ENCODE measurements around the gene DNAJB2.
"Not testable (repeated sequence)": the region's sequence is repeated elsewhere in the genome, so short reads cannot be mapped to it uniquely, and the experiment has no call there.

DNAJB2 gene

DNA sequence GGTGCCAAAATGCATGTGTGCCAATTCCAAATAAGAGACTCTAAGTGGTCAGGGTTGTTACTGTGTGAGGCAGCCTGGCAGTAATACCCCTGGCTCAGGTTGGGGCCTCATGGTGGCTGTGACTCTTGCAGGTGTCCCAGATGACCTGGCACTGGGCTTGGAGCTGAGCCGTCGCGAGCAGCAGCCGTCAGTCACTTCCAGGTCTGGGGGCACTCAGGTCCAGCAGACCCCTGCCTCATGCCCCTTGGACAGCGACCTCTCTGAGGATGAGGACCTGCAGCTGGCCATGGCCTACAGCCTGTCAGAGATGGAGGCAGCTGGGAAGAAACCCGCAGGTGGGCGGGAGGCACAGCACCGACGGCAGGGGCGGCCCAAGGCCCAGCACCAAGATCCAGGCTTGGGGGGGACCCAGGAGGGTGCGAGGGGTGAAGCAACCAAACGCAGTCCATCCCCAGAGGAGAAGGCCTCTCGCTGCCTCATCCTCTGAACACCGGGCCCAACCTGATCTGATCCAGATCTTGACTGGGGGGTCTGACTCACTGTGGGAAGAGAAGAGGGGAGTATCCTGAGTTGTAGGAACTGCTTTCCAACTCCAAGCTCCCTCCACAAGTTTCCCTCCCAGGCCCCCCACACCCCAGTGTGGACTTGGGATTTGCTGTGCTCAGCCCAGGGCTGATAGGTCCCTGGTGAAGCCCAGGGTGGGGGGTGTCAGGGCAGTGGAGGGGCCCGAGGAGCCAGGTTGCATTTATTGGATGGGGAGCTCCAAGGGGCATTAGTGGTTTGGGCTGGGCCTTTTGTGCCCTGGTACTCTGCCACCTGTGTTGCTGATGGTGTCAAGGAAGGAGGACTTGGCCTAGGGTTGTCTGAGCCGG is 5.6 kb downstream of the DNAJB2 start:
- TF ChIP-seq, protein P1, sequence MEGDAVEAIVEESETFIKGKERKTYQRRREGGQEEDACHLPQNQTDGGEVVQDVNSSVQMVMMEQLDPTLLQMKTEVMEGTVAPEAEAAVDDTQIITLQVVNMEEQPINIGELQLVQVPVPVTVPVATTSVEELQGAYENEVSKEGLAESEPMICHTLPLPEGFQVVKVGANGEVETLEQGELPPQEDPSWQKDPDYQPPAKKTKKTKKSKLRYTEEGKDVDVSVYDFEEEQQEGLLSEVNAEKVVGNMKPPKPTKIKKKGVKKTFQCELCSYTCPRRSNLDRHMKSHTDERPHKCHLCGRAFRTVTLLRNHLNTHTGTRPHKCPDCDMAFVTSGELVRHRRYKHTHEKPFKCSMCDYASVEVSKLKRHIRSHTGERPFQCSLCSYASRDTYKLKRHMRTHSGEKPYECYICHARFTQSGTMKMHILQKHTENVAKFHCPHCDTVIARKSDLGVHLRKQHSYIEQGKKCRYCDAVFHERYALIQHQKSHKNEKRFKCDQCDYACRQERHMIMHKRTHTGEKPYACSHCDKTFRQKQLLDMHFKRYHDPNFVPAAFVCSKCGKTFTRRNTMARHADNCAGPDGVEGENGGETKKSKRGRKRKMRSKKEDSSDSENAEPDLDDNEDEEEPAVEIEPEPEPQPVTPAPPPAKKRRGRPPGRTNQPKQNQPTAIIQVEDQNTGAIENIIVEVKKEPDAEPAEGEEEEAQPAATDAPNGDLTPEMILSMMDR (IDR thresholded peaks at IDR 0.05; ENCODE audit: control insufficient read depth, insufficient read depth, low read depth, low read length, missing control alignments) = no peak
- no peak for DNase-seq (ENCODE audit: low read depth)
- H3K4me3 ChIP-seq (ENCODE audit: control insufficient read depth, low read depth, low read length) = no peak overlapping the region

DNA sequence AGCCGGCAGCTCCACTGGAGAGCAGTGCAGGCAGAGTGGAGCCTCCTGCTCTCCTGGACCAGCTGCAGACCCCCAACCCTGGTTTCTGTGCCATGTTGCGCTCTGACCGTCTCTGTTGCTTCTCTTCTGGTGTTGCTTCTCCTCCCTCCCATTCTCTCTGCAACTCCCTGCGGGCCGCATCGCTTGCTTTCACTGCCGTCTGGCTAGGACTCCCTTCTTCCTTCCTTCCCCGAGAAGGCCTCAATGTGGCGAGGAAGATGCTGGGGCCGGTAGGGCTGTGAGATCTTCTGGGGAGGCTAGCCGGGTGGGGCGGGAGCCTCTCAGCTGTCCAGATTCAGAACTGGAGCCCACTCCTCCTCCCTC is 6.2 kb downstream of the DNAJB2 start:
- H3K4me3 ChIP-seq (ENCODE audit: control insufficient read depth, low read depth, low read length) = no peak overlapping the region
- TF ChIP-seq, protein P1 (IDR thresholded peaks at IDR 0.05; ENCODE audit: control insufficient read depth, insufficient read depth, low read depth, low read length, missing control alignments) = no peak
- no peak for DNase-seq (ENCODE audit: low read depth)

DNA sequence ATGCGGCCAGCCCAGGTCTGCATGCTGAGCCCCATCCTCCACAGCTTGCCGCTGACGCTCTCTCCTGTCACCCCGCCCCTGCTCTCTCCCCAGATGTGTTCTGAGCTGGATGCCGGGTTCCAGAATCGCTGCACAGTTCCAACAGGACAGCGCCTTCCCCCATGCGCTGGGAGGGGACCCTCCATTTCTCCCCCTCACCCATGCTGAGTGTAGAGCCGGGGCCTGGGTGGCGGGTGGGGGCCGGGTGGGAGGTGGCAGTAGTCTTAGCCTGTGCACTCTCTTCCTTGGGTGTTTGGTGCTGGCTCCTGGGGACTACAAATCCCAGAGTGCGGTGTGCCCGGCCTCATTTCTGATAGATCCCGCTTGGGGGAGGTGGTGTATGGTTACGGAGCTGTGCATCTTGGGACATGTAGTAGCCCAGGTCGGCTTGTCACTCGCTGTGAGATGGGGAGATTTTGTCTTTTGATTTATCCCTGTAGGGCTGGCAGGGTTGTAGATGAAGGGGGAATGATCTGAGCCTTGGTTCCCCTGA is 6.8 kb downstream of the DNAJB2 start:
- TF ChIP-seq, protein P1 (IDR thresholded peaks at IDR 0.05; ENCODE audit: control insufficient read depth, insufficient read depth, low read depth, low read length, missing control alignments) = no peak
- H3K4me3 ChIP-seq (ENCODE audit: control insufficient read depth, low read depth, low read length) = no peak overlapping the region
- no peak for DNase-seq (ENCODE audit: low read depth)

DNA sequence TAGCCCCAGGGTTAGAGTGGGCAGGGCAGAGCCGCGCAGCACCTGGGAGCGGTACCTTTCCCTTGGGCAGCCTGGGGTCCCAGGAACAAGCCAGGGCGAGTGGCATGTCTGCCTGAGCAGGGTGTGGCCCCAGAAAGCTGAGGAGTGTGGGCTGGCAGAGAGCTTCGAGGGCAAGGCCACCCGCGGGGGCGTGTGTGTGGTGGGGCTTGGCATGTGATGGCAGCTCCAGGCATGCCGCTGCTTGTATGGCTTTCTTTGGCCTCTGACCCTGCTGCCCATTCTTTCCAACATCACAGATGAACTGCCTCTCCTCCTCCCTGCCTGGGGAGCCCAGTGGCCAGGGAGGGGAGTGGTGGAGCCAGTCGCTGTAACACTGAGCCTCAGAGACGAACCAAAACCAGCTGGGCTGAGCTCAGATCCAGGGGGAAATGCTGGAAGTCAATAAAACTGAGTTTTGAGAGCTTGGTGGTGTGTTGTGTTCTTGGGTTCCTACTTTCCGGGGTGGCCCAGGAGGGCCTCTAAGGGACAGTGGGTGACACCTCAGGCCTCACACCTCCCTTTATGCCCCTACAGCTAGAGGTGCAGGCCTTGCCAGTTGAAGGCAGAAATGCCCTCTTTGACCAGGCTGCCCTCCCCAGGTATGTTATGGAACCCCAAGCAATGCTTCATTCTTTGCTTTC is 7.4 kb downstream of the DNAJB2 start:
- TF ChIP-seq, protein P1 (IDR thresholded peaks at IDR 0.05; ENCODE audit: control insufficient read depth, insufficient read depth, low read depth, low read length, missing control alignments) = no peak
- DNase-seq (ENCODE audit: low read depth) = no peak
- no peak overlapping the region for H3K4me3 ChIP-seq (ENCODE audit: control insufficient read depth, low read depth, low read length)

DNA sequence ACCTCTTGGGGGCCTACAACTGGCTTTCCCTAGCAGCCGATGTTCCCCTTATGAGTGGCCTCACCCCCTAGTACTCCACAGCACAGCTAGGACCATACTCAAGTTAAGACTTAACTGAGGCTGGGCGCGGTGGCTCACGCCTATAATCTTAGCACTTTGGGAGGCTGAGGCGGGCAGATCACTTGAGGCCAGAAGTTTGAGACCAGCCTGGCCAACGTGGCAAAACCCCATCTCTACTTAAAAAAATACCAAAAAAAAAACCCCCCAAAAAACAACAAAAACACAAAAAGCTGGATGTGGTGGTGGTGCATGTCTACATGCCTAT is 7.9 kb downstream of the DNAJB2 start:
- not testable (repeated sequence) for H3K4me3 ChIP-seq (ENCODE audit: control insufficient read depth, low read depth, low read length); DNase-seq (ENCODE audit: low read depth)

DNA sequence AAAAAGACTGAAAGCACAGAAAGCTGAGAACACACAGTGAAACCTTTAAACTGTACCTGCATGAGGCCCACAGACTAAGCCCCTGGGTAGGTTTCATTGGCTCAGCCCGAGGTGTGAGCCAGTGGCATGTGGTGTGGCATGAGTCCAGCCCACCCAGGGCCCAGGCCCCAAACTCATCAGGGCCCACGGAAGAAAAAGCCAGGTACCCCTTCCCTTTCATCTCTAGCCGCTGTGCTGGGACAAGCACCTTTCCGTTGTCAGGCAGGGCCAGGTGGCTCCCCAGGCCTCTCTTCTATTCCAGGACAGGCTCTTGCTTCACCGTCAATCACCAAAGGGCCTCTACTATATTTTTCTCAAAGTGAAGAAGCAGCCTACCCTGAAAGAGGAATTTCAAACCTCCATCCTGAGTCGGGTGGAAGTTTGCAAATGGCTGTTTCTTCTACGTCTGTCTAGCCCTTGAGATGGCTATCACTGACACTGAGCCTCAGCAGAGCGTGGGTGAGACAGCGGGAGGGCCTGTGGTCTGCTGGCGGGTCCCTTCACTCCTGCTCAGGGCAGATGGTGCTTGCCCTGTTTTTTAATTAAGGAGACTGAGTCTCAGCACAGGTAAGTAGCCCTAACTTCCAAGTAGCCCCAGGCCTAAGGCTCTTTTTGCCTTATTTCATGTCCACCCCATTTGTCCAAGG is 8.6 kb downstream of the DNAJB2 start:
- DNase-seq (ENCODE audit: low read depth) = no peak
- TF ChIP-seq, protein P1 (IDR thresholded peaks at IDR 0.05; ENCODE audit: control insufficient read depth, insufficient read depth, low read depth, low read length, missing control alignments) = no peak
- no peak overlapping the region for H3K4me3 ChIP-seq (ENCODE audit: control insufficient read depth, low read depth, low read length)

DNA sequence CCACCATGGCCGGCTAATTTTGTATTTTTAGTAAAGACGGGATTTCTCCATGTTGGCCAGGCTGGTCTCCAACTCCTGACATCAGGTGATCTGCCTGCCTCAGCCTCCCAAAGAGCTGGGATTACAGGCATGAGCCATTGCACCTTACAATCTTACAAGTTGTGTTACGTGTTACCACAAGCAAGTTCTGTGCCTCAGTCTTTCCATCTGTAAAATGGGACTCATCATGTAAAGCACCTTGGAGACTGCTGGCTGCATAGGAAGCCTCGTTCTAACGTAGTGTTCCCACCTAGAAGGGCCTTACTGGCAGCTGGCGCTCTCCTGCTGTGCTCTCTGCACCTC is 10.0 kb downstream of the DNAJB2 start:
- H3K4me3 ChIP-seq (ENCODE audit: control insufficient read depth, low read depth, low read length) = no peak overlapping the region
- TF ChIP-seq, protein P1 (IDR thresholded peaks at IDR 0.05; ENCODE audit: control insufficient read depth, insufficient read depth, low read depth, low read length, missing control alignments) = no peak
- no peak for DNase-seq (ENCODE audit: low read depth)
